ENCODE measurements around the gene GALNT1.

Gene GALNT1

GRCh38 chr18:35642802-35643201 is 61.3 kb downstream of the GALNT1 start:
- Mint-ChIP-seq H3K4me3 (no peak overlapping the region), H3K36me3 (ENCODE audit: low read depth) (peaks cover 79% of the 10 kb centered on the region), H3K9me3 (peaks cover 58% of the 10 kb centered on the region), H3K27me3 (ENCODE audit: low read depth, poor library complexity) (no peaks in the 10 kb centered on the region), H3K4me1 (no peaks in the 10 kb centered on the region), H3K27ac (no peak overlapping the region)
- TF ChIP-seq CTCF (IDR thresholded peaks at IDR 0.05), result no peak
- DNase-seq, result no peak

DNA sequence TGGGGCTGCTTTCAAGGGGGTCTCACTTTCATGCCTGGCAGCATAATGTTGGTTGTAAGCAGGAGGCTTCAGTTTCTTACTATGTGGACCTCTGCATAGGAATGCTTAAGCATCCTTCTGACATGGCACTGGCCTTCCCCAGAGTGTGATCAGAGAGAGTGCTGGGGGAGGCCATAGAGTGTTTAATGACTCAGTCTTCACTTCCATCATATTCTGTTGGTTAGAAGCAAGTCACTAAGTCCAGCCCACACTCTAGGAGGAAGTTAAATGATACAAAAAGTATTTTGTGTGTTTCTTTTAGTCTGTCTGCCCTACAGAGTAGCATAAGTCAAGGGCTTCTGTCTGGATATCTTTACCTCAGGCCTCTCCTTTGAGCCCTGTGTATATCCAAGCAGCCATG is 64.9 kb downstream of the GALNT1 start:
- Mint-ChIP-seq H3K36me3 (ENCODE audit: low read depth) (peaks cover 85% of the 10 kb centered on the region), H3K4me1 (no peaks in the 10 kb centered on the region), H3K27ac (no peak overlapping the region), H3K4me3 (no peak overlapping the region), H3K9me3 (peaks cover 64% of the 10 kb centered on the region), H3K27me3 (ENCODE audit: low read depth, poor library complexity) (no peaks in the 10 kb centered on the region)
- no peak for DNase-seq
- no peak for TF ChIP-seq CTCF (IDR thresholded peaks at IDR 0.05)

GRCh38 chr18:35653392-35654135 is 72.0 kb downstream of the GALNT1 start:
- H3K27ac Mint-ChIP-seq, result peak overlapping the region; percentile 30
- no peak for DNase-seq
- H3K9me3 Mint-ChIP-seq, result peaks cover 23% of the 10 kb centered on the region
- H3K36me3 Mint-ChIP-seq (ENCODE audit: low read depth), result peaks cover 36% of the 10 kb centered on the region
- peaks cover 8% of the 10 kb centered on the region for H3K4me1 Mint-ChIP-seq
- no peak overlapping the region for H3K4me3 Mint-ChIP-seq
- H3K27me3 Mint-ChIP-seq (ENCODE audit: low read depth, poor library complexity), result no peaks in the 10 kb centered on the region
- TF ChIP-seq CTCF (IDR thresholded peaks at IDR 0.05), result no peak

- no peak overlapping the region for H3K27ac Mint-ChIP-seq
- H3K27me3 Mint-ChIP-seq (ENCODE audit: low read depth, poor library complexity), result no peaks in the 10 kb centered on the region
- H3K4me3 Mint-ChIP-seq, result no peak overlapping the region
- DNase-seq, result no peak
- no peak for TF ChIP-seq CTCF (IDR thresholded peaks at IDR 0.05)
- H3K36me3 Mint-ChIP-seq (ENCODE audit: low read depth), result peaks cover 11% of the 10 kb centered on the region
- no peaks in the 10 kb centered on the region for H3K4me1 Mint-ChIP-seq
- H3K9me3 Mint-ChIP-seq, result no peaks in the 10 kb centered on the region
Measured at GRCh38 chr18:35658112-35658511, 76.6 kb downstream of the GALNT1 start.

DNA sequence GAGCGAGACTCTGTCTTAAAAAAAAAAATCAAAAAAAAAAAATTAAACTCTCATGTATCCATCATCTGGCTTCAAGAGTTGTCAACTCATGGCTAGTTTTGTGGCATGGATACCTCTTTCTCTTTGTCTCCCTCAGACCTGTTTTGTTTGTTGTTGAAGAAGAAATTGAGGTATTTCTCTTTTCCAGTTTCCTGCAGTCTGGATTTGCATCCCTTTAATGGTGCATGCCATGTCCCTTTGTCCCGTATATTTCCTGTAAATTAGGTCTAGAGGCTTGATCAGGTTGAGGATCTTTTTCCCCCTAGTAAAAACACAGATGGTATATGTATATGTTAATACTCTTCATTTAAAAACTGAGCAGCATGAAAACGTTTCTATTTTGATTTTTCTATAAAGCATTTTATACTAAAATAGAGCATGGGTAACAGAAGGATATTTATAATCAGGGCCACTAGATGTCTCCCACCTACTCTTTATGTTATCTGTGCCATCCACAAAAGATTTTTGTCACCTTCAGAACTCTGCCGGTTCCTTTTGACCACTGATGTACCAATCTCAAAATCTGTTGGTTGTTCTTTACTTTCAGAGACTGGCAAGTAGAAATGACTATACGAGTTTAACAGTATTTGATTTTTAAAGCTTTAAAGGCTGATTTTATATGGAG is 80.1 kb downstream of the GALNT1 start:
- Mint-ChIP-seq H3K4me1 (no peaks in the 10 kb centered on the region), H3K27ac (no peak overlapping the region), H3K36me3 (ENCODE audit: low read depth) (peaks cover 40% of the 10 kb centered on the region), H3K4me3 (no peak overlapping the region), H3K9me3 (no peaks in the 10 kb centered on the region), H3K27me3 (ENCODE audit: low read depth, poor library complexity) (no peaks in the 10 kb centered on the region)
- no peak for TF ChIP-seq CTCF (IDR thresholded peaks at IDR 0.05)
- no peak for DNase-seq

Measured in nephron progenitor cell (in vitro differentiated cells).